ENCODE data around the gene DSC3.
"Not testable (repeated sequence)": the region's sequence is repeated elsewhere in the genome, so short reads cannot be mapped to it uniquely, and the experiment has no call there.

DSC3 gene

GRCh38 chr18:30999186-30999585, 43.4 kb downstream of the DSC3 start:
- no peaks in the 10 kb centered on the region for H3K36me3 ChIP-seq (ENCODE audit: control insufficient read depth in 1 of 2, insufficient read depth in 2 of 2, low read length in 2 of 2)
- no peak overlapping the region for H3K27ac ChIP-seq (ENCODE audit: low read length)
- no peak overlapping the region for H3K4me3 ChIP-seq (ENCODE audit: low read depth in 1 of 2, low read length in 2 of 2)
- H3K27me3 ChIP-seq (ENCODE audit: low read depth, low read length) = no peaks in the 10 kb centered on the region
- no peaks in the 10 kb centered on the region for H3K4me1 ChIP-seq (ENCODE audit: control insufficient read depth in 1 of 2, insufficient read depth in 2 of 2, low read length in 2 of 2)
- H3K9me3 ChIP-seq (ENCODE audit: control insufficient read depth in 1 of 2, low read length in 2 of 2) = no peaks in the 10 kb centered on the region

DNA sequence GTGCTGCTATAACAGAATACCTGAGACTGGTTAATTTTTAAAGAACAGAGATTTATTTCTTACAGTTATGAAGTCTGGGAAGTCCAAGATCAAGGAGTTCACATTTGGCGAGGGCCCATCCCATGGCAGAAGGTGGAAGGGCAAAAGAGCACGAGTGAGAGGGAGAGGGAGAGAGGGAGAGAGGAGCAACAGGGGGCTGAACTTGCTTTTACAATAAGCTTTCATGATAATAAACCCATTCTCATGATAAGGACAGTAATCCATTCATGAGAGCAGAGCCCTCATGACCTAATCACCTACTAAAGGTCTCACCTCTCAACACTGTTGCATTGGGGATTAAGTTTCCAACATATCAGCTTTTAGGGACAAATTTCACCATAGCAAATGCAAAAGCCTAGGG, 45.3 kb downstream of the DSC3 start:
- no peak overlapping the region for H3K4me3 ChIP-seq (ENCODE audit: low read depth in 1 of 2, low read length in 2 of 2)
- no peaks in the 10 kb centered on the region for H3K27me3 ChIP-seq (ENCODE audit: low read depth, low read length)
- H3K27ac ChIP-seq (ENCODE audit: low read length) = no peak overlapping the region
- no peaks in the 10 kb centered on the region for H3K9me3 ChIP-seq (ENCODE audit: control insufficient read depth in 1 of 2, low read length in 2 of 2)
- H3K4me1 ChIP-seq (ENCODE audit: control insufficient read depth in 1 of 2, insufficient read depth in 2 of 2, low read length in 2 of 2) = no peaks in the 10 kb centered on the region
- no peaks in the 10 kb centered on the region for H3K36me3 ChIP-seq (ENCODE audit: control insufficient read depth in 1 of 2, insufficient read depth in 2 of 2, low read length in 2 of 2)

DNA sequence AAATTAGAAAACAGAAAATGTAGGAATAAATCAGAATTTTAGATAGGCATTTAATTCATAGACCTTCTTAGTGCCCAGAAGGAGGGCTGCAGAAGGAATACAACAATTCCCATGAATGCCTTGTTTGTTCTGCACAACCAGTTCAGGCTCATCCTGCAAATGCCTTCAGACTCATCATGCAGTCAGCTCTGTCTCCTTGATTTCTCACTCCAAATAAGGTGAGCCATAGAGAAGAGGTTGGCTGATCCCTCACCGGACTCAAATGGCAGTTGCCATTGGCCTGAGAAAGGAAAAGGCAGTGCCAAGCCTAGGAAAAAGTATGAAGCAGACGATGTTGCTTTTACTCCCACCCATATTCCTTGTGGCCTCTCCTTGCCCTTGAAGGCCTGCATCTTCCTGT, 50.3 kb downstream of the DSC3 start:
- H3K36me3 ChIP-seq (ENCODE audit: control insufficient read depth in 1 of 2, insufficient read depth in 2 of 2, low read length in 2 of 2) = no peaks in the 10 kb centered on the region
- no peaks in the 10 kb centered on the region for H3K9me3 ChIP-seq (ENCODE audit: control insufficient read depth in 1 of 2, low read length in 2 of 2)
- H3K27ac ChIP-seq (ENCODE audit: low read length) = no peak overlapping the region
- no peaks in the 10 kb centered on the region for H3K4me1 ChIP-seq (ENCODE audit: control insufficient read depth in 1 of 2, insufficient read depth in 2 of 2, low read length in 2 of 2)
- no peak overlapping the region for H3K4me3 ChIP-seq (ENCODE audit: low read depth in 1 of 2, low read length in 2 of 2)
- no peaks in the 10 kb centered on the region for H3K27me3 ChIP-seq (ENCODE audit: low read depth, low read length)

DNA sequence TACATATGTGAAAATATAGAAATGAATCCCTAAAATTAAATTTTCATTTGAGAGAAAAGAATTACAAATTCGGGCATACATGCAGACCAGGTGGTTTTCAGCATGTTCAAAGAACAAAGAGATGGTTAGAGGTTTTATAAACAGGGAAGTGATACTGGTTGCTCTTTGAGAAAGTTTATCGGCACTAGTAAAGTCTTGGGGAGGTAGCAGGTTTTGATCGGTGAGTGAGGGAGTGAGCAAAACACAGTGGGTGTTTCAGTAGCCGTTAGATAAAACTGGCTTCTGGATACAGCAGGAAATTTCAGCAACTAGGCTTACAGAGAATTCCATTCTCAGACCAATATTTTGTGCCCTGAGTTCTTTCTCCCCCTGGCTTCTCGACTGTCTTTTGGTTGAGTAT, 51.1 kb downstream of the DSC3 start:
- Histone ChIP-seq H3K27ac (ENCODE audit: low read length) (no peak overlapping the region), H3K4me3 (ENCODE audit: low read depth in 1 of 2, low read length in 2 of 2) (no peak overlapping the region), H3K36me3 (ENCODE audit: control insufficient read depth in 1 of 2, insufficient read depth in 2 of 2, low read length in 2 of 2) (no peaks in the 10 kb centered on the region), H3K9me3 (ENCODE audit: control insufficient read depth in 1 of 2, low read length in 2 of 2) (no peaks in the 10 kb centered on the region), H3K27me3 (ENCODE audit: low read depth, low read length) (no peaks in the 10 kb centered on the region), H3K4me1 (ENCODE audit: control insufficient read depth in 1 of 2, insufficient read depth in 2 of 2, low read length in 2 of 2) (no peaks in the 10 kb centered on the region)

DNA sequence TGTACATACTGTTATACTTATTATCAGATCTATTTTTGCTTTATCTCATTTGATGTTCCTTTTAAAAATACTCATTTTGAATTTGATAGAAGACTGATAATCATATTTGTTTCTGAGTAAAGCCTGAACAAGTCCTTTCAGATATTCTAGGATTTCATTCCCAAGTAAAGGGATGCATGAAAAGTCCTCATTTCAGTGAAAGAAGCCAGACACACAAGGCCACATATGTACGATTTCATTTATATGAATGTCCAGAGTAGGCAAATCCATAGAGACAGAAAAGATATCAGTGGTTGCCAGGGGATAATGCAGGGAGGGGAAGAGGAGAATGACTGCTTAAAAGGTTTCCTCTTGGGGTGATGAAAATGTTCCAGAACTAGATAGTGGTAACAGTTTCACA, 53.4 kb downstream of the DSC3 start:
- H3K4me3 ChIP-seq (ENCODE audit: low read depth in 1 of 2, low read length in 2 of 2) = no peak overlapping the region
- H3K9me3 ChIP-seq (ENCODE audit: control insufficient read depth in 1 of 2, low read length in 2 of 2) = no peaks in the 10 kb centered on the region
- H3K4me1 ChIP-seq (ENCODE audit: control insufficient read depth in 1 of 2, insufficient read depth in 2 of 2, low read length in 2 of 2) = no peaks in the 10 kb centered on the region
- no peaks in the 10 kb centered on the region for H3K27me3 ChIP-seq (ENCODE audit: low read depth, low read length)
- no peaks in the 10 kb centered on the region for H3K36me3 ChIP-seq (ENCODE audit: control insufficient read depth in 1 of 2, insufficient read depth in 2 of 2, low read length in 2 of 2)
- H3K27ac ChIP-seq (ENCODE audit: low read length) = no peak overlapping the region

DNA sequence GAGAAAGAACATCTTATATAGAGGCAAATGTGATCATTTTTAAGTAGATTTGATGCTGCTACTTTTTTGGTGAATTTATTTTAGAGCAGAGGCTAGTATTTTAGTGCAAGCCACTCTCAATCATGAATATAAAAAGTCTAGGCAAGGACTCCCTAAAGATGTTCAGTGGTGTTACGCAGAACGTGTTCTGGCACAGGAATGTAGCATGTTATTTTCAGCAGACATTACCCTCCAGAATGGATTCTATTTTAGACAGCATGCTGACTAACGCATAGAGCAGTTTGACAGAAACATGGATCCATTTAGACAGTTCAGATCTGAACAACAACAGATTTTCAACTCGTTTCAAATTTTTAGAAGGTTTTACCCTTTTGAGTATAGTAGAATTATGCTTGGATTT, 54.1 kb downstream of the DSC3 start:
- no peaks in the 10 kb centered on the region for H3K9me3 ChIP-seq (ENCODE audit: control insufficient read depth in 1 of 2, low read length in 2 of 2)
- H3K4me3 ChIP-seq (ENCODE audit: low read depth in 1 of 2, low read length in 2 of 2) = no peak overlapping the region
- H3K36me3 ChIP-seq (ENCODE audit: control insufficient read depth in 1 of 2, insufficient read depth in 2 of 2, low read length in 2 of 2) = no peaks in the 10 kb centered on the region
- H3K27ac ChIP-seq (ENCODE audit: low read length) = no peak overlapping the region
- H3K27me3 ChIP-seq (ENCODE audit: low read depth, low read length) = no peaks in the 10 kb centered on the region
- no peaks in the 10 kb centered on the region for H3K4me1 ChIP-seq (ENCODE audit: control insufficient read depth in 1 of 2, insufficient read depth in 2 of 2, low read length in 2 of 2)

GRCh38 chr18:30987467-30988241, 54.9 kb downstream of the DSC3 start:
- Histone ChIP-seq H3K9me3 (ENCODE audit: control insufficient read depth in 1 of 2, low read length in 2 of 2) (no peaks in the 10 kb centered on the region), H3K4me3 (ENCODE audit: low read depth in 1 of 2, low read length in 2 of 2) (no peak overlapping the region), H3K27ac (ENCODE audit: low read length) (no peak overlapping the region), H3K27me3 (ENCODE audit: low read depth, low read length) (no peaks in the 10 kb centered on the region), H3K36me3 (ENCODE audit: control insufficient read depth in 1 of 2, insufficient read depth in 2 of 2, low read length in 2 of 2) (no peaks in the 10 kb centered on the region), H3K4me1 (ENCODE audit: control insufficient read depth in 1 of 2, insufficient read depth in 2 of 2, low read length in 2 of 2) (no peaks in the 10 kb centered on the region)

DNA sequence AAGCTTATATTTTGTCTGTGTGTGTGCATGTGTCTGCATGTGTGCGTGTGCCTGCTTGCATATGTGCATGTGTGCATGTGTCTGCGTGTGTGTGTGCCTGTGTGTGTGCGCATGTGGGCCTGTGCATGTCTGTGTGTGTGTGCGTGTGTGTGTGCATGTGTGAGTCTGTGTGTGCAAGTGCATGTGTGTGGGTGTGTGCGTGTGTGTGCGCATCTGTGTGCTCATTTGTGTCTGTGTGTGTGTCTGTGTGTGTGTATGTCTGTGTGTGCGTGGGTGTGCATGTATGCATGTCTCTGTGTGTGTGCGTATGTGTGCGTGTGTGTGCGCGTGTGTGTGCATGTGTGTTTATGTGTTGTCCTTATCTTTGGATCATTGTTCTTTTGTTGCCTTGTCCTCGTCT, 56.8 kb downstream of the DSC3 start:
- no peaks in the 10 kb centered on the region for H3K4me1 ChIP-seq (ENCODE audit: control insufficient read depth in 1 of 2, insufficient read depth in 2 of 2, low read length in 2 of 2)
- no peak overlapping the region for H3K27ac ChIP-seq (ENCODE audit: low read length)
- H3K4me3 ChIP-seq (ENCODE audit: low read depth in 1 of 2, low read length in 2 of 2) = no peak overlapping the region

GRCh38 chr18:30982285-30982992, 60.1 kb downstream of the DSC3 start:
- Histone ChIP-seq H3K36me3 (ENCODE audit: control insufficient read depth in 1 of 2, insufficient read depth in 2 of 2, low read length in 2 of 2) (no peaks in the 10 kb centered on the region), H3K9me3 (ENCODE audit: control insufficient read depth in 1 of 2, low read length in 2 of 2) (no peaks in the 10 kb centered on the region), H3K4me3 (ENCODE audit: low read depth in 1 of 2, low read length in 2 of 2) (no peak overlapping the region), H3K27ac (ENCODE audit: low read length) (no peak overlapping the region), H3K27me3 (ENCODE audit: low read depth, low read length) (no peaks in the 10 kb centered on the region), H3K4me1 (ENCODE audit: control insufficient read depth in 1 of 2, insufficient read depth in 2 of 2, low read length in 2 of 2) (no peaks in the 10 kb centered on the region)

More for the DNA sequence above, 56.8 kb downstream of the DSC3 start:
- Histone ChIP-seq H3K27me3 (ENCODE audit: low read depth, low read length) (no peaks in the 10 kb centered on the region), H3K36me3 (ENCODE audit: control insufficient read depth in 1 of 2, insufficient read depth in 2 of 2, low read length in 2 of 2) (no peaks in the 10 kb centered on the region), H3K9me3 (ENCODE audit: control insufficient read depth in 1 of 2, low read length in 2 of 2) (no peaks in the 10 kb centered on the region)

- H3K27me3 ChIP-seq (ENCODE audit: low read depth, low read length) = not testable (repeated sequence)
Observed at GRCh38 chr18:30978091-30978490, 64.5 kb downstream of the DSC3 start.

DNA sequence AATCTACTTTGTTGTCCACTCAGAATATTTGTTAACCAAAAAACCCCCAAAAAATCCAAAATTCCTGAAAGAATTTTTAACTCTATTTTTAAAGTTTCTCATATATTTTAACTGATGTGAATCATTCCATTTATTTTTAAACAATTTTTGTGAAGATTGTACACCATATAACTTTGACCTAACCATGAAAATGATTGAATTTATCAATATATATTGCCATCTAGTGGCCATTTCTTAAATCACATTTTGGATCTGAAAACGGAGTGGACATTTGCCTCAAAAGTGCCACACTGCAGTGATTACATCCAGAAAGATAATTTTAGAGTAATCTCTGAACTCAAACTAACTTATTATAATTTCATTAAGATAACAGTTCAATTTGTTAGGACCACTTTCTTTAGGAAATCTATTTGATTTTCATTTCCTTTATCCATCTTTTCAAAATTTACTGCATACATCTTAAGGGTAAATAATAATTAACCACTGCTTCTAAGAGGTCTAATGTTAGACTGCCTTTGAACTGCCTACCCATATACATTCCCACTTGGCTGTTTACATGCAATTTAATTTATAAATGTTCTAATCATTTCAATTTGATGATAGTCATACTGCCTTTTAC, 71.1 kb downstream of the DSC3 start:
- no peaks in the 10 kb centered on the region for H3K4me1 ChIP-seq (ENCODE audit: control insufficient read depth in 1 of 2, insufficient read depth in 2 of 2, low read length in 2 of 2)
- no peaks in the 10 kb centered on the region for H3K9me3 ChIP-seq (ENCODE audit: control insufficient read depth in 1 of 2, low read length in 2 of 2)
- H3K27ac ChIP-seq (ENCODE audit: low read length) = no peak overlapping the region
- no peaks in the 10 kb centered on the region for H3K27me3 ChIP-seq (ENCODE audit: low read depth, low read length)
- H3K36me3 ChIP-seq (ENCODE audit: control insufficient read depth in 1 of 2, insufficient read depth in 2 of 2, low read length in 2 of 2) = no peaks in the 10 kb centered on the region
- no peak overlapping the region for H3K4me3 ChIP-seq (ENCODE audit: low read depth in 1 of 2, low read length in 2 of 2)

More at GRCh38 chr18:30978091-30978490, 64.5 kb downstream of the DSC3 start:
- H3K9me3 ChIP-seq (ENCODE audit: control insufficient read depth in 1 of 2, low read length in 2 of 2); H3K27ac ChIP-seq (ENCODE audit: low read length); H3K4me3 ChIP-seq (ENCODE audit: low read depth in 1 of 2, low read length in 2 of 2); H3K4me1 ChIP-seq (ENCODE audit: control insufficient read depth in 1 of 2, insufficient read depth in 2 of 2, low read length in 2 of 2); H3K36me3 ChIP-seq (ENCODE audit: control insufficient read depth in 1 of 2, insufficient read depth in 2 of 2, low read length in 2 of 2): not testable (repeated sequence)
